ENCODE measurements around the gene NFE2L3.
A peak's percentile ranks its signal among the peaks of the same experiment; 100 is the strongest.

Gene NFE2L3, protein sequence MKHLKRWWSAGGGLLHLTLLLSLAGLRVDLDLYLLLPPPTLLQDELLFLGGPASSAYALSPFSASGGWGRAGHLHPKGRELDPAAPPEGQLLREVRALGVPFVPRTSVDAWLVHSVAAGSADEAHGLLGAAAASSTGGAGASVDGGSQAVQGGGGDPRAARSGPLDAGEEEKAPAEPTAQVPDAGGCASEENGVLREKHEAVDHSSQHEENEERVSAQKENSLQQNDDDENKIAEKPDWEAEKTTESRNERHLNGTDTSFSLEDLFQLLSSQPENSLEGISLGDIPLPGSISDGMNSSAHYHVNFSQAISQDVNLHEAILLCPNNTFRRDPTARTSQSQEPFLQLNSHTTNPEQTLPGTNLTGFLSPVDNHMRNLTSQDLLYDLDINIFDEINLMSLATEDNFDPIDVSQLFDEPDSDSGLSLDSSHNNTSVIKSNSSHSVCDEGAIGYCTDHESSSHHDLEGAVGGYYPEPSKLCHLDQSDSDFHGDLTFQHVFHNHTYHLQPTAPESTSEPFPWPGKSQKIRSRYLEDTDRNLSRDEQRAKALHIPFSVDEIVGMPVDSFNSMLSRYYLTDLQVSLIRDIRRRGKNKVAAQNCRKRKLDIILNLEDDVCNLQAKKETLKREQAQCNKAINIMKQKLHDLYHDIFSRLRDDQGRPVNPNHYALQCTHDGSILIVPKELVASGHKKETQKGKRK

DNA sequence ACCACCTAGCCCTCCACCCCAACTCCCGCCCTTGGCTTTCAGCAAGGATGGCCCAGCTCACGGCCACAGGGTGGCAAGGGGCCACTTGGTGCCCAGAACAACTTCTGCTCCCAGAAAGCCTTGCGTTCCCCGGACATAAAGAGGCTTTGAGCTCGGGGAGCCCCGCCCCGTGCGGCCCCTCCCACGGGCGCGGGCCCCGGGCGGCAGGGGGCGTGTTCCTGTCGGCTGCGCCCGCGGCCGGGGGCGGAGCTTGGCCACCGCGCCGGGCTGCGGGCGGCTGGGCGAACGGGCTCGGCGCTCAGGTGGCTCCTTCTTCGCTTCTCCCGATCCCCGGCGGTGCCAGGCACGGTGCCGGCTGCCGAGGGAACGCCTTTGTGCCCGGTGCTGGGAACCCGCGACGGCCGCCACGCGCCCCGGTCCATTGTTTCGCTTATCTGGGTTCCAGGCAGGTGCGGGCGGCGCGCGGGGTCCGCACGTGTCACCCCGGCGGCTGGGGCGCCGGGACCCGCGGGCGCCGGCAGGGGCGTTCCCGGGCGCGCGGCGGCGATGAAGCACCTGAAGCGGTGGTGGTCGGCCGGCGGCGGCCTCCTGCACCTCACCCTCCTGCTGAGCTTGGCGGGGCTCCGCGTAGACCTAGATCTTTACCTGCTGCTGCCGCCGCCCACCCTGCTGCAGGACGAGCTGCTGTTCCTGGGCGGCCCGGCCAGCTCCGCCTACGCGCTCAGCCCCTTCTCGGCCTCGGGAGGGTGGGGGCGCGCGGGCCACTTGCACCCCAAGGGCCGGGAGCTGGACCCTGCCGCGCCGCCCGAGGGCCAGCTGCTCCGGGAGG, at the start of gene NFE2L3:
TSS of gene NFE2L3 (plus strand) at position 246 of the 829 bp plus-strand sequence. CDS start at position 547, 301 bp downstream.
- no peak for DNase-seq (ENCODE audit: low read depth, low spot score)
- H3K9me3 ChIP-seq (ENCODE audit: low read depth, low read length): no peaks in the 10 kb centered on the region
- H3K4me3 ChIP-seq: peak within 1 kb of the TSS; percentile 77
- peak within 1 kb of the TSS; percentile 66 for H3K9ac ChIP-seq (ENCODE audit: insufficient read length)
- peak; percentile 63; the same call in 1 of the 2 replicates for TF ChIP-seq POLR2AphosphoS5 (IDR thresholded peaks at IDR 0.05; ENCODE audit: borderline replicate concordance, low read depth, low read length)
- TF ChIP-seq FOXP2 (optimal IDR thresholded peaks at IDR 0.05; ENCODE audit: control extremely low read depth, extremely low read length, insufficient read depth): no peak
- no peak within 1 kb of the TSS for H3K27ac ChIP-seq
- no peaks in the 10 kb centered on the region for H3K36me3 ChIP-seq (ENCODE audit: insufficient read depth, low read length)

DNA sequence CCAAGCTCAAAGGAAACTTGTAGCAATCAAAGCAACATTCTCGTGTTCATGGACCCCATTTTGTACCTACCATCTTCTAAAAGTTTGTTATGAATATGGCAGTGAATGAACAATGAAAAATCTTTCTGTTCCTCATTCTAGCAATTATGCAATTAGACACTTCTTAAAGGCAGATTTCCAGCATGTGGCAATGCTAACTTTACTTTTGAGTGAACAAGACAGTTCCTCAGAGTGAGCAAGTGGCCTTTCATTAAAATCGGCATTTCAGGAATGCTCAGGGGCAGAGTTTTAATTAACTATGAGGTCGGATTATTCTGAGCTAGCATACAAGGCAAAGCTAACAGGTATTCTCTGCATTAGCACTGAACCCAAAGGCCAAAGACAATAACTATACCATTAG, 48.4 kb upstream of the NFE2L3 start:
- Histone ChIP-seq H3K9ac (ENCODE audit: insufficient read length) (no peak overlapping the region), H3K27ac (no peak overlapping the region), H3K36me3 (ENCODE audit: insufficient read depth, low read length) (no peaks in the 10 kb centered on the region), H3K9me3 (ENCODE audit: low read depth, low read length) (no peaks in the 10 kb centered on the region), H3K4me3 (no peak overlapping the region)
- TF ChIP-seq EZH2 (IDR thresholded peaks at IDR 0.05): no peak
- TF ChIP-seq POLR2AphosphoS5 (IDR thresholded peaks at IDR 0.05; ENCODE audit: borderline replicate concordance, low read depth, low read length): no peak
- TF ChIP-seq FOXP2 (optimal IDR thresholded peaks at IDR 0.05; ENCODE audit: control extremely low read depth, extremely low read length, insufficient read depth): no peak
- no peak for DNase-seq (ENCODE audit: low read depth, low spot score)

DNA sequence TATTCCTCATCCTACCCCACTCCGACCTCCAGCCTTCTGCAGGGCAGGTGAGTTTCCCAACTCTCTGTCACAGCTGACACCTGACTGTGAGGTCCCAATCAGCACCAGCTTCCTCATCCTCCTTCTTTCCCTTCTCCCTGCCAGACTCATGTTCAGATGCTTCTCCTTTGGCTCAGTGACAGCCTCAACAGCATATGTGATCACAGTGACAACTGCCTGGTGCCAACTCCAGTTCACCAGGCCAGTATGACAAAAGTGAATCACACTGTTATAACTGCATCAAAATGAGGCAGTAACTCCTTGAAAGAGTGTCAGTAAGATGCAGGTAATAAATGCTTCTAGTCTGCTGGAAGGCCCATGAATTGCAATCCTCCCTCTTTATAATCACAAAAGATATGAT, 46.8 kb upstream of the NFE2L3 start:
- no peak for DNase-seq (ENCODE audit: low read depth, low spot score)
- Histone ChIP-seq H3K36me3 (ENCODE audit: insufficient read depth, low read length) (no peaks in the 10 kb centered on the region), H3K9ac (ENCODE audit: insufficient read length) (no peak overlapping the region), H3K27ac (no peak overlapping the region), H3K9me3 (ENCODE audit: low read depth, low read length) (no peaks in the 10 kb centered on the region), H3K4me3 (no peak overlapping the region)
- TF ChIP-seq POLR2AphosphoS5 (IDR thresholded peaks at IDR 0.05; ENCODE audit: borderline replicate concordance, low read depth, low read length) (no peak), EZH2 (IDR thresholded peaks at IDR 0.05) (no peak), FOXP2 (optimal IDR thresholded peaks at IDR 0.05; ENCODE audit: control extremely low read depth, extremely low read length, insufficient read depth) (no peak)

DNA sequence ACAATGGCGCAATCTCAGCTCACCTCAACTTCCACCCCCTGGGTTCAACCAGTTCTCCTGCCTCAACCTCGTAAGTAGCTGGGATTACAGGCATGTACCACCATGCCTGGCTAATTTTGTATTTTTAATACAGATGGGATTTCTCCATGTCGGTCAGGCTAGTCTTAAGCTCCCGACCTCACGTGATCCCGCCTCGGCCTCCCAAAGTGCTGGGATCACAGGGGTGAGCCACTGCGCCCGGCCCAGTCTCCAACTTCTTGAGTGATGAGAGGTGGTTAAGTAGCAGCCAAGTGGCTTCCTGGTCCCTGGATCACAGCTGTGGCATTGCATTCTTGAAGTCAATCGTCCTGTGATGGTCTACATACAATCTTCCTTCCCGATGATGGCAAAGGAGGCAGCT, 46.1 kb upstream of the NFE2L3 start:
- Histone ChIP-seq H3K9me3 (ENCODE audit: low read depth, low read length) (no peaks in the 10 kb centered on the region), H3K9ac (ENCODE audit: insufficient read length) (no peak overlapping the region), H3K36me3 (ENCODE audit: insufficient read depth, low read length) (no peaks in the 10 kb centered on the region), H3K4me3 (no peak overlapping the region), H3K27ac (no peak overlapping the region)
- no peak for DNase-seq (ENCODE audit: low read depth, low spot score)
- TF ChIP-seq EZH2 (IDR thresholded peaks at IDR 0.05): no peak
- TF ChIP-seq FOXP2 (optimal IDR thresholded peaks at IDR 0.05; ENCODE audit: control extremely low read depth, extremely low read length, insufficient read depth): no peak
- TF ChIP-seq POLR2AphosphoS5 (IDR thresholded peaks at IDR 0.05; ENCODE audit: borderline replicate concordance, low read depth, low read length): no peak

DNA sequence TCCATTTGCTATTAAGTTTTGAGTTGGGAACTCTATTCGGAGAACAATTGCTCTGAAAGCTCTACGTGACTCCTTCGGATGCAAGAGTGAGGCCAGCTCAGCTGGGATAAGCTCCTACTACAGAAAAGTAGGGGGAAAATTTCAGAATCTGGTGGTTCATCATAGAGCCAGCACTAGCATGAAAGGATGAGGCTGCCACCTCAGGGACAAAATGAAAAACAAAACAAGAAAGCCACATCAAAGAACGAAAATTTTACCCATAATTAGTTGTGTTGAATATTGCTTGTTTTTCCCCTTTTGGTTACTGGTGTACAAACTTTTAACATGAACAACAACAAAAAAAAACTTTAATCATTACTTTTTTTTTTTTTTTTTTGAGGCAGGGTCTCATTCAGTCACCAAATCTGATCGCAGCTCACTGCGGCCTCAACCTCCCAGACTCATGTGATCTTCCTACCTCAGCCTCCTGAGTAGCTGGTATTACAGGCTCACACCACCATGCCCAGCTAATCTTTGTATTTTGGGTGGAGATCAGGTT, 39.7 kb upstream of the NFE2L3 start:
- no peak for TF ChIP-seq EZH2 (IDR thresholded peaks at IDR 0.05)
- no peak for TF ChIP-seq POLR2AphosphoS5 (IDR thresholded peaks at IDR 0.05; ENCODE audit: borderline replicate concordance, low read depth, low read length)
- TF ChIP-seq FOXP2 (optimal IDR thresholded peaks at IDR 0.05; ENCODE audit: control extremely low read depth, extremely low read length, insufficient read depth): no peak
- Histone ChIP-seq H3K4me3 (no peak overlapping the region), H3K9ac (ENCODE audit: insufficient read length) (no peak overlapping the region), H3K36me3 (ENCODE audit: insufficient read depth, low read length) (no peaks in the 10 kb centered on the region), H3K27ac (no peak overlapping the region), H3K9me3 (ENCODE audit: low read depth, low read length) (no peaks in the 10 kb centered on the region)
- DNase-seq (ENCODE audit: low read depth, low spot score): no peak

DNA sequence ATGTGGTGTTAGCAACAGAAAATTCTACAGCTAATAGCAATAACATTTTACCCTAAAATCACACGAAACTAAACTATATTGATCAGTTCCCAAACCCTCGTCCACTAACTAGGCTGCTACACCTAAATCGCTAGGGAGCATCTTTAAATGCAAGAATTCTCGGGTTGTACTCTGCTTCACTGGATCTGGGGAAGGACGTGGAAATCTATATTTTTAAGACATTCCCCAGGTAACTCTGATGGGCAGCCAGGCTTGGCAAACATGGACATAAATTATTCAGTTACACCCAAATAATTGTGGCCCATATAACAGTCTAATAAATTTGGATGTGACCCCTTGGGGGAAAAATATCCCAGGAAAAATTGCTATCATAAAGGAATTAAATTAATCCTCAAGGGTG, 36.3 kb upstream of the NFE2L3 start:
- no peak for DNase-seq (ENCODE audit: low read depth, low spot score)
- TF ChIP-seq FOXP2 (optimal IDR thresholded peaks at IDR 0.05; ENCODE audit: control extremely low read depth, extremely low read length, insufficient read depth) (no peak), POLR2AphosphoS5 (IDR thresholded peaks at IDR 0.05; ENCODE audit: borderline replicate concordance, low read depth, low read length) (no peak), EZH2 (IDR thresholded peaks at IDR 0.05) (no peak)

DNA sequence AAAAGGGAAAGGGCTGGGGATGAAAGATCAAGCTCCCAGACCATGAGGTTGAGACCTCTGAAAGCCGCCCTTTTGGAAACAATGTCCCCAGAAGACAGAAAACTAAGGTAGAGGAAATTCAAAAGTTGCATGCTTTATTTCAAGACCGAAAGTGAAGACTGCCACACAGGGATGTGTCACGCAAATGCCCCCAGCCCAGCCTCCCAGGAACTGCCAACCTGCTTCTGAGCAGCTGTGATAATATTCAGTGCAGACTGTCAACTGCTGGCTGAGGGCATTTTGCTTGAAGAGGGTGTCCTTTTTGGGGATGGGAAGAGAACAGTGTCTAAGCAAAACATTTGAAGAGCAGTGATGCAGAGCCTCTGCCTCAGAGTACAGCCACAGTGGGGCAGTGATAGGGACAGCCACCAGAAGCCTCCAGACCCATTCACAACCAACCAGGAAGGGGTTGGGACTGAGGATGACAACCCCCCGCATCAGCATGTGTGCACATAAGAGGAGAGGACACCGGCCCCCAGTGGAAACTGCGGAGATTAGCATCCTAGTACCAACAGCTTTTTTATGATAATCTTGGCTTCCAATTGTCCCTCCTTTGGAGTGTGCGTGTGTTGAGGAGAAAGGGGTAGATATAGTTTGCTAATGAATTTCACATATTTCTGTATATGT, 34.7 kb upstream of the NFE2L3 start:
- no peak overlapping the region for H3K27ac ChIP-seq
- no peak overlapping the region for H3K9ac ChIP-seq (ENCODE audit: insufficient read length)
- H3K4me3 ChIP-seq: no peak overlapping the region
- H3K9me3 ChIP-seq (ENCODE audit: low read depth, low read length): no peaks in the 10 kb centered on the region
- TF ChIP-seq FOXP2 (optimal IDR thresholded peaks at IDR 0.05; ENCODE audit: control extremely low read depth, extremely low read length, insufficient read depth): no peak
- no peak for TF ChIP-seq EZH2 (IDR thresholded peaks at IDR 0.05)
- no peak for TF ChIP-seq POLR2AphosphoS5 (IDR thresholded peaks at IDR 0.05; ENCODE audit: borderline replicate concordance, low read depth, low read length)
- no peaks in the 10 kb centered on the region for H3K36me3 ChIP-seq (ENCODE audit: insufficient read depth, low read length)
- DNase-seq (ENCODE audit: low read depth, low spot score): no peak

More for the DNA sequence above, 36.3 kb upstream of the NFE2L3 start:
- H3K27ac ChIP-seq: no peak overlapping the region
- H3K9me3 ChIP-seq (ENCODE audit: low read depth, low read length): no peaks in the 10 kb centered on the region
- H3K9ac ChIP-seq (ENCODE audit: insufficient read length): no peak overlapping the region
- H3K36me3 ChIP-seq (ENCODE audit: insufficient read depth, low read length): no peaks in the 10 kb centered on the region
- no peak overlapping the region for H3K4me3 ChIP-seq
